Activated CD4-positive, alpha-beta T cell treated with anti-CD3 and anti-CD28 coated beads, Interleukin-2, amount 10 ng/mL, durations not matched to agents 24 days and 14 days (primary cell): ENCODE data around the gene THADA. TPM values are rescaled to one million over a fixed set of nuclear protein-coding genes. Genes with fewer than 3 reads are reported as not detected.
"Not testable (repeated sequence)": the region's sequence is repeated elsewhere in the genome, so short reads cannot be mapped to it uniquely, and the experiment has no call there.

Experiments used
- DNase-seq: peaks from one replicate; pipeline ENCODE4 v3.0.0; 2022
- H3K27ac Mint-ChIP-seq: one replicate; pipeline ENCODE4 v1.8.0; 2022; ENCODE audit warnings: mild to moderate bottlenecking, mixed read lengths
- H3K27me3 Mint-ChIP-seq: one replicate; pipeline ENCODE4 v1.8.0; 2022; ENCODE audit warnings: mixed read lengths
- H3K36me3 Mint-ChIP-seq: one replicate; pipeline ENCODE4 v1.8.0; 2022; ENCODE audit warnings: low read depth, mild to moderate bottlenecking, mixed read lengths
- H3K4me1 Mint-ChIP-seq: one replicate; pipeline ENCODE4 v1.8.0; 2021; ENCODE audit warnings: mixed read lengths
- H3K4me3 Mint-ChIP-seq: one replicate; pipeline ENCODE4 v1.8.0; 2022; ENCODE audit warnings: mild to moderate bottlenecking, moderate library complexity, mixed read lengths
- H3K9me3 Mint-ChIP-seq: one replicate; pipeline ENCODE4 v1.8.0; 2021; ENCODE audit warnings: mixed read lengths
- intact Hi-C: fragments of 100-400 bp; cut with micrococcal nuclease; formaldehyde crosslinking; loops from one replicate; pipeline ENCODE4 v1.15.1; 2023
- total RNA-seq: library from RNA; stranded (reverse); gene quantifications from 2 replicates; pipeline ENCODE4 v1.2.3, GENCODE V29; 2022

Gene THADA
- total RNA-seq, 1 donor from 2014 or later: 55.4 TPM

DNA sequence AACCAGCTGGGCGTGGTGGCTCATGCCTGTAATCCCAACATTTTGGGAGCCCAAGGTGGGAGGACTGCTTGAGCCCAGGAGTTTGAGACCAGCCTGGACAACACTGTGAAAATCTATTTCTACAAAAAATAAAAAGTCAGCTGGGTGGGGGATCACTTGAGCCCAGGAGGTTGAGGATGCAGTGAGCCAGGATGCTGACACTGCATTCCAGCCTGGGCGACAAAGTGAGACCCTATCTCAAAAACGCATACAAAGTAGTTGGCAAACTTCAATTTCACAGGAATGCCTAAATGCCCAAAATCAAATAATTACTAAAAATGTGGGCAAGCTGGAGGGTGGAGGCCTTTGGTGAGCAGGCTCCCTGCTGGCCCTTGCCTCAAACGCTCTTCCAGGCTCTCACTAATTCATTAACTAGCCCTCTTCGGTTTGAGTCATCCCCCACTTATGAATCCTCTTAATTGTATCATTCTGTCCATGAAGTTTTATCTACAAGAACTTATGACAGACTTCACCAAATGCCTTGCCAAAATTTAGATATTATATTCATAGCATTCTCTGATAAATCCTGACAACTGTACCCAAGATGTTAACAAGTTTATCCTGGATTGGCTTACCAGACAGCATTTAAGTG lies 300.8 kb downstream of the THADA start:
- H3K4me1 Mint-ChIP-seq: peaks cover 24% of the 10 kb centered on the region
- H3K9me3 Mint-ChIP-seq: no peaks in the 10 kb centered on the region
- H3K36me3 Mint-ChIP-seq: peaks cover 35% of the 10 kb centered on the region
- intact Hi-C loops: loop anchor here (1.0 to 10.0 kb wide), 5 partner anchors 92 to 480 kb away; partner anchors contain the start of gene DYNC2LI1
- no peak overlapping the region for H3K4me3 Mint-ChIP-seq
- no peaks in the 10 kb centered on the region for H3K27me3 Mint-ChIP-seq
- no peak for DNase-seq
- H3K27ac Mint-ChIP-seq: no peak overlapping the region

DNA sequence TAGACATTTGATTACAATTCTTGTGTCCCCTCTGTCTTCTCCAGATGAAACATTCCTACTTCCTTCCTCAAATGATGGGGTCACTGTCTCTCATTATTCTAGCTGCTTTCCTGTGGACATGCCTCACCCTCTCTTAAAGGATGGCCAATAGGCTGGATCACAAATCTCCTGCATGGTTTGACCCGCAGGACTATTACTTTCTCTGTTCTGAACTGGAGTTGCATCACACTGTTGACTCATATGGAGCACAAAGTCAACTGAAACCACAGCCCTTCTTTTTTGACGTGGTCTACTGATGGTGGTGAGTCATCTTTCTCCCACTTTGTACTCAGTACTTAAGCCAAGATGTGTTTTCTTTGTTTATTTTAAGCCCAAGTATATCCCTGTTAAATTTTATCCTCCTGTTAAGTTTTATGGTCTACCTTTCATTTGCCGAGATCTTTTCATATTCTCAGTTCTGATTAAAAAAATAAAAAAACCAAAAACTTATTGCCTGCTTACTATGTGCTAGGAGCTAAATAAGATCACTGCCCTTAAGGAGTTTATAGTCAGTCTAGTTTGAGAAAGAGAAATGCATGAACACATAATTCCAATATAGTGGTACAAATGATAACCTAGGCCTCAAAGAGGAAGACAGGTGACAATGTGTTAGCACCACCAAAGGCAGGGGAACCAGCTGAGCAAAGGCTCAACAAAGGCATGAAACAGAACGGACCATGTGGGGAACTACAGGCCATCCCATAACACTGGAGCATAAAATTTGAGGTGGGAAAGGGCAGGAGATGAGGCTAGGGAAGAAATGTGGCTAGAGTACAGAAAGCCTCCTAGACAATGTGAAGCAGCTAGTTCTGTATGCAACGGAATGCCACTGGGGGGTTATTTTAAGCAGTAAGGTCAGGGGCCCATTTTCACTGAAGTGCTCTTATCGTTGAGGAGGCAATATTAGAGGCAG lies 301.8 kb downstream of the THADA start:
- peak overlapping the region; percentile 49 for H3K4me3 Mint-ChIP-seq
- H3K27me3 Mint-ChIP-seq: no peaks in the 10 kb centered on the region
- peak; percentile 88 for DNase-seq
- peaks cover under 1% of the 10 kb centered on the region for H3K9me3 Mint-ChIP-seq
- intact Hi-C loops: loop anchor here (1.0 to 10.0 kb wide), 5 partner anchors 93 to 481 kb away; partner anchors contain the start of gene DYNC2LI1
- H3K36me3 Mint-ChIP-seq: peaks cover 43% of the 10 kb centered on the region
- peaks cover 24% of the 10 kb centered on the region for H3K4me1 Mint-ChIP-seq
- H3K27ac Mint-ChIP-seq: peak overlapping the region; percentile 76

- H3K27ac Mint-ChIP-seq: peak overlapping the region; percentile 76
- H3K27me3 Mint-ChIP-seq: no peaks in the 10 kb centered on the region
- H3K36me3 Mint-ChIP-seq: peaks cover 49% of the 10 kb centered on the region
- intact Hi-C loops: loop anchor here (5.0 to 10.0 kb wide), 2 partner anchors 166 to 482 kb away; partner anchors contain the start of gene DYNC2LI1
- H3K9me3 Mint-ChIP-seq: peaks cover 5% of the 10 kb centered on the region
- peaks cover 26% of the 10 kb centered on the region for H3K4me1 Mint-ChIP-seq
- DNase-seq: peak; percentile 55
- peak overlapping the region; percentile 49 for H3K4me3 Mint-ChIP-seq
These were observed 302.7 kb downstream of the THADA start for GRCh38 chr2:43292851-43293743.

DNA sequence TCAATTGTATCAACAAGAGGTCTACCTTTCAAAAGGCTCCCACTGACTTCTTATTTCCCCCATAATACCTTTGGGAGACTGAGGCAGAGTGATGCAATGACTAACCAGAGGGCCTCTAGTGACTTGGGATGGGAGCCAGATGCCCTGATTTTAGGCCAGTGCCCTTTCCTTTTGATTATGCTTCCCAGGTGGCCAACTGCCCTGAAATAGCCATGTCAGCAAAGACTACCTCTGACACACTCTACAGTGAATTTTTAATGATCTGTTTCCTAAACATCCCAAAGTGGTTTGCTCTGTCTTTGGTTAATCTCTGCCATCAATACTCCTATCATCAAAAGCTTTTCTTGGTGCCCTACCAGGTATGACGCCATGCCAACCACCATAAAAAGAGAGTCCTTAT lies 303.5 kb downstream of the THADA start:
- no peak overlapping the region for H3K27ac Mint-ChIP-seq

DNA sequence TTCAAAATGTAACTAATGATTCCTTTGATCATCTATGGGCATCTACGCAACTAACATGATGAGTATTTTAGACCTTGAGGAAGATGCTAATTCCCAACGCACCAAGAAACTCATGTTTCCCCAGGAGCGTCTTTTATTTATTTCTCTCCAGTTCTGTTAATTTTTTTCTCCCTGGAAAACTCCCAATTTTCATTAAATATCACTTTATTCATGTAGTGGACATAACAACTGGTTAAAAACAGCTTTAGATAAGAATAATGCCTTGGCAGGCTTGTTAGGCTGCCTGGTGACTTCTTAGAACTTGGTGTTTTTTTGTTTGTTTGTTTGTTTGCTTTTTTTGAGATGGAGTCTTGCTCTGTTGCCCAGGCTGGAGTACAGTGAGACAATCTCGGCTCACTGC lies 306.5 kb downstream of the THADA start:
- Mint-ChIP-seq H3K4me1 (peaks cover 20% of the 10 kb centered on the region), H3K4me3 (no peak overlapping the region), H3K27me3 (no peaks in the 10 kb centered on the region), H3K36me3 (peaks cover 81% of the 10 kb centered on the region), H3K27ac (no peak overlapping the region), H3K9me3 (peaks cover 22% of the 10 kb centered on the region)
- intact Hi-C loops: no loop called here
- no peak for DNase-seq

More for the DNA sequence above, 303.5 kb downstream of the THADA start:
- peaks cover 5% of the 10 kb centered on the region for H3K9me3 Mint-ChIP-seq
- intact Hi-C loops: loop anchor here (5.0 to 10.0 kb wide), 2 partner anchors 165 to 483 kb away; partner anchors contain the start of gene DYNC2LI1
- peaks cover 26% of the 10 kb centered on the region for H3K4me1 Mint-ChIP-seq
- H3K36me3 Mint-ChIP-seq: peaks cover 55% of the 10 kb centered on the region
- DNase-seq: no peak
- H3K27me3 Mint-ChIP-seq: no peaks in the 10 kb centered on the region
- H3K4me3 Mint-ChIP-seq: no peak overlapping the region

- no peak for DNase-seq
- Mint-ChIP-seq H3K4me3 (no peak overlapping the region), H3K27me3 (no peaks in the 10 kb centered on the region), H3K9me3 (peaks cover 22% of the 10 kb centered on the region), H3K36me3 (peaks cover 83% of the 10 kb centered on the region), H3K27ac (no peak overlapping the region), H3K4me1 (peaks cover 13% of the 10 kb centered on the region)
- intact Hi-C loops: no loop called here
These were observed 307.2 kb downstream of the THADA start for GRCh38 chr2:43288417-43289305.

- peaks cover 31% of the 10 kb centered on the region for H3K9me3 Mint-ChIP-seq
- peaks cover 88% of the 10 kb centered on the region for H3K36me3 Mint-ChIP-seq
- DNase-seq: no peak
- no peak overlapping the region for H3K27ac Mint-ChIP-seq
- H3K27me3 Mint-ChIP-seq: no peaks in the 10 kb centered on the region
- no peak overlapping the region for H3K4me3 Mint-ChIP-seq
- peaks cover 9% of the 10 kb centered on the region for H3K4me1 Mint-ChIP-seq
- intact Hi-C loops: no loop called here
These were observed 309.9 kb downstream of the THADA start for GRCh38 chr2:43285987-43286386.

DNA sequence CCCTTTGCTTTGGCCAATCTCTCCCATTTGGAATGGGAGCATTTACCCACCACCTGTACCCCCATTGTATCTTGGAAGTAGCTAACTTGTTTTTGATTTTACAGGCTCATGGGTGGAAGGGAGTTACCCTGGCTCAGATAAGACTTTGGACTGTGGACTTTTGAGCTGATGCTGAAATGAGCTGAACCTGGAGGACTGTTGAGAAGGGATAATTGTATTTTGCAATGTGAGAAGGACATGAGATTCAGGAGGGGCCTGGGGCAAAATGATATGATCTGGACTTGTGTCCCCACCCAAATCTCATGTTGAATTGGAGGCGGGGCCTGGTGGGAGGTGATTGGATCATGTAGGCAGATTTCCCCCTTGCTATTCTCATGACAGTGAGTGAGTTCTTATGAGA lies 310.9 kb downstream of the THADA start:
- Mint-ChIP-seq H3K4me1 (peaks cover 10% of the 10 kb centered on the region), H3K27ac (no peak overlapping the region), H3K27me3 (no peaks in the 10 kb centered on the region), H3K9me3 (peaks cover 31% of the 10 kb centered on the region), H3K36me3 (peaks cover 85% of the 10 kb centered on the region), H3K4me3 (no peak overlapping the region)
- intact Hi-C loops: no loop called here
- DNase-seq: no peak

DNA sequence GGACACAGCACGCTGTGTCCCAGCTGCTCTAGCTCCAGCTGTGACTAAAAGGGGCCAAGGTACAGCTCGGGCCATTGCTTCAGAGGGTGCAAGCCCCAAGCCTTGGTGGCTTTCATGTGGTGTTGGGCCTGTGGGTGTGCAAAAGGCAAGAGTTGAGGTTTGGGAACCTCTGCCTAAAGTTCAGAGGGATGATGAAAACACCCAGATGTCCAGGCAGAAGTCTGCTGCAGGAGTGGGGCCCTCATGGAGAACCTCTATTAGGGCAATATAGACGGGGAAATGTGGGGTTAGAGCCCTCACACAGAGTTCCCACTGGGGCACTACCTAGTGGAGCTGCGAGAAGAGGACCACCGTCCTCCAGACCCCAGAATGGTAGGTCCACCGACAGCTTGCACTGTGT lies 311.5 kb downstream of the THADA start:
- H3K4me3 Mint-ChIP-seq, intact Hi-C loops: not testable (repeated sequence)

DNA sequence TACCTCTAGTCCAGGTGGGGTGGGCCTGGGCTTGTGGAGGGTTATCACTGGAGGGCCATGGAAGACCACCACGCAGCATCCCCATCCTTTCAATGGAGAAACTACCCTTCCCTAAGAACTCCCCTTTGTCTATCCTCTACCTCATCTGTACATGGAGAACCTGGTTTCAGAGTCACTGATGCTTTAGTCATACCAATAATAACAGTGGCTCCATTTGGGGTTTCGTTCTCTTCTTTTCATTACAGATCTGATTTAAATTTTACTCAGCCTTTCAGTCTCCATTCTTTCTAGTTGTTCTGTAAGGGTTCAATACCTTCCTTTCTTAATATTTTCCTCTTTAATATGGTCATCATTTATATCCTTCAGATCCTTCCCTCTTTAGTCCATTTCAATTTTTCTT lies 314.8 kb downstream of the THADA start:
- Mint-ChIP-seq H3K27me3 (no peaks in the 10 kb centered on the region), H3K36me3 (peaks cover 66% of the 10 kb centered on the region), H3K4me3 (no peak overlapping the region), H3K27ac (no peak overlapping the region), H3K4me1 (peaks cover 11% of the 10 kb centered on the region), H3K9me3 (peaks cover 18% of the 10 kb centered on the region)
- intact Hi-C loops: no loop called here
- DNase-seq: no peak

More for the DNA sequence above, 311.5 kb downstream of the THADA start:
- DNase-seq, H3K27ac Mint-ChIP-seq, H3K4me1 Mint-ChIP-seq, H3K27me3 Mint-ChIP-seq: not testable (repeated sequence)
- Mint-ChIP-seq H3K36me3 (peaks cover 86% of the 10 kb centered on the region), H3K9me3 (peaks cover 31% of the 10 kb centered on the region)

GRCh38 chr2:43279317-43279840 lies 316.5 kb downstream of the THADA start:
- Mint-ChIP-seq H3K36me3 (peaks cover 50% of the 10 kb centered on the region), H3K27ac (no peak overlapping the region), H3K4me1 (peaks cover 11% of the 10 kb centered on the region), H3K27me3 (no peaks in the 10 kb centered on the region), H3K9me3 (peaks cover 8% of the 10 kb centered on the region), H3K4me3 (no peak overlapping the region)
- DNase-seq: no peak
- intact Hi-C loops: no loop called here

DNA sequence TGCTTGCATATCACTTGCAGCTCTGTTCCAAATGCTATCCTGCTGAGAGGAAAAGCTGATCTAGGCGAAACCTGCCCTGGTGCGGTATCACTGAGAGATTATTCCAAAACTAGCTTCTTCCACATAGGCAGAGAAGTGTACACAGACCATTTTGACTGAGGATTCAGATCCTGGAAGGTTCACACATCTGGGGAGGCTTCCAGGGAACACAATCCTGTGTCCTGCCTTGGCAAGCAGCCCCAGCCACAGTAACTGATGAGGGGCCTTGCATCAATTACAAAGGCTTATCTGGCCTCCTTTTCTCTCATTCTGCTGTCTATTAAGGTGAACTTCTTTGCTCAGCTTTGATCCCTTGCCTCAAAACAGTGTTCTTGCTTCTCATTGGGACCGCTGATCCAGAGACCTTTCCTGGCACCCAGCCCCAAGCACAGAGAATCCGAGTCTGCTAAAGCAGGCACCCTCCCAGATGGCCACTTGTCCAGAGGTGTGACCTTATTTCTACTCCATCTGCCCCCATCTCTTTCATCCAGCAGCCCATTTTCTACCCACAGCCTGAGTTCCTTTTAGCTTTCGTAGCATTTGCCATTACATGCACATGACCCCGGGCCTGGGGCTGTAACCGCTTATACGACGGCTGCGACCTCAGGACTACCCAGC lies 317.1 kb downstream of the THADA start:
- H3K27me3 Mint-ChIP-seq: no peaks in the 10 kb centered on the region
- no peak for DNase-seq
- H3K9me3 Mint-ChIP-seq: peaks cover 8% of the 10 kb centered on the region
- peaks cover 14% of the 10 kb centered on the region for H3K4me1 Mint-ChIP-seq
- no peak overlapping the region for H3K4me3 Mint-ChIP-seq
- H3K36me3 Mint-ChIP-seq: peaks cover 43% of the 10 kb centered on the region
- intact Hi-C loops: no loop called here
- H3K27ac Mint-ChIP-seq: no peak overlapping the region
